Measurements from ENCODE around the gene SNRK.
A peak's percentile ranks its signal among the peaks of the same experiment; 100 is the strongest.

SNRK gene

DNA sequence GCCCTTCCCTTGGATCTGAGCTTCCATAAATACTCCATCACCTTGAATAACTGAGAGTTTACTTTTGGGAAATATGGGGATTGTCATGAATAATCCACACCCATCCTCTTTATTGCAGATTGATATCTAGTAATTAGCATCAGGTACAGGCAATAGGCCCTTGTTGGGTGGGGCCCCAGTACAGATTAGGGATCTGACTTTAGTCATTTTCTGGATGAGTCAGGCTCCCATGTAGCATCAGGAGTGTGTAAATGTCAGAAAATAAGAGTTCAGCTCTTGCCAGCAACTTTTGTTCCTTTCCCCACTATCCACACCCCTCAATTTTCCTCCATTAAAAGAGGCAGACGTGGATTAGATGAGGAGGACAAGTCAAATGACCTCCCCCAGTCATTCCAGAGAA lies 17.7 kb upstream of the SNRK start:
- no peak for DNase-seq (ENCODE audit: low read depth in 2 of 2)

DNA sequence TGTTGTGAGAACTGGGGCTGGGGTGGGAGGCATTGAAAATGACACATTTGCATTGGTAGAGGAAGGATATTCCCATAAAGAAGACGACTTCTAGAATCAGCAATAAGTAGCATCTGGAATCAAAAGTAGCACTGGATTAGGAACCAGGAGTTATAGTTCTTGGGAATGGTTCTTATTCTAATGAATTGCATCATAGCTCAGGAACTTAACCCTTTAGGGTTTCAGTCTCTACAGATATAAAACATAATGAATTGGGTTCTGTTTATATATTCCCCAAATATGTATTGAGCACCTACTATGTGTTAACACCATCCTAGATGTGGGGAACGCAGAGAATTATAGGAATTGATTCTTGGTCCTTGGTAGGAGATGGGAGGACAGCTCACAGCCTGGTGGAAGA lies 16.3 kb upstream of the SNRK start:
- DNase-seq (ENCODE audit: low read depth in 2 of 2): no peak

DNA sequence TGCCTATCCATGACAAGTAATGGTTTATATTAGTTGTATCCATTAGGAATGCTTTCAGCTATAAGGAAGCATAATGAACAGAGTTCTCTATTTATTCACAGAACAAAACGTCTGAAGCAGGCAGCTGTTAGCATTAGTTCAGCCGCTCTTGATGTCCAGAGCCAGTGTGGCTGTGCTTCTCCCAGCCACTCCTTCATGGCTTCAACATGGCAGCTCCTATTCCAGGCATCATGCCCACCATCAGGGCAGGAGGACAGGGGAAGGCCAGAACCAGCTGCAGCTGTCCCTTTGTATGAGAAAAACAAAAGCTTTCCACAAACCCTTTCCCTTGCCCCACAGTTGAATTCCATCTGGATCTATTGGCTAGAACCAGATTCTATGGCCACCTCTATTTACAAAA lies 12.9 kb upstream of the SNRK start:
- DNase-seq (ENCODE audit: low read depth in 2 of 2): no peak

DNA sequence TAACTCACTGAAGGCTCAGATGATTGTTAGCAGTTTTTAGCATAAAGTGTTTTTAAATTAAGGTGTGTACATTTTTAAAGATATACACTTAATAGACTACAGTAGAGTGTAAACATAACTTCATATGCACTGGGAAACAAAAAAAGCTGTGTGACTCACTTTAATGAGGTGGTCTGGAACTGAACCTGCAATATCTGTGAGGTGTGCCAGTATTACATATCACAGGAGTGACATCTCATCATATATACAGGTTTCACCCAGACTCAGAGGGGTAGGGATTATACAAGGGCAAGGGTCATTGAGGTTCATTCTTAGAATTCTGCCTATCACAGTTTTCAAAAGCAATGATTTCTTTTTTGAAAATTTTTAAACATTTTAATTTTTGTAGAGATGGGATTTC lies 7.3 kb upstream of the SNRK start:
- no peak for DNase-seq (ENCODE audit: low read depth in 2 of 2)

DNA sequence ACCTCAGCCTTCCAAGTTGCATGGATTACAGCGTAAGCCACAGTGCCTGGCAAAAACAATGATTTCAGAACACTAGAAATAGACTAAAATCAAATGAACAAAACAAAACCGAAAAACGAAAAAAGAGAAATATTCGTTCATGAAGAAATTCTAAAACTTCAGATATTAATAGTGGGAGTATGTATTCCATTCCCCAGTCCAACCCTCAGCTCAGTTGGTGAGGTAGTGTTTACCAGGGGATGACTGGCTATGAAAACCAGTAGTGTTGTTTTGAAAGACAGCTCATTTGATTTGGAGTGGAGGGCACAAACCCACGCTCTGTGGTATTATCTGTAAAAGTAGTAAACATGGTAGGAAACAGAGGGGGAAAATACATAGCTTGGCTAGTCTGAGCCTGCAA lies 6.8 kb upstream of the SNRK start:
- DNase-seq (ENCODE audit: low read depth in 2 of 2): no peak

DNA sequence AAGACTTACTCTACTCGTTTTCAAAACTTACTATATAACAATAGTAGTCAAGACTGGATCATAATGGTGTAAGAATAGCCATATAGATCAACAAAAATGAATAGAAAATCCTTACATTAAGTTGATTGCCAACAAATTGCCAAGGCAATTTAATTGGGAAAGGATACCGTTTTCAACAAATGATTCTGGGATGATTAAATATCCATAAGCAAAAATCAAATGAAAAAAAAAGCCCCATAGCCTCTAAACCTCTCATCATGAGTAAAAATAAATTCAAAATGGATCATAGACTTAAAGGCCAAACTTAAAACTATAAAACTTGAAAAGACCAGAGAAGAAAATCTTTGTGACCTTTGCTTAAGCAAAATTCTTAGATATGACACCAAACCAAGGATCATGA lies 5.3 kb upstream of the SNRK start:
- DNase-seq (ENCODE audit: low read depth in 2 of 2): no peak

DNA sequence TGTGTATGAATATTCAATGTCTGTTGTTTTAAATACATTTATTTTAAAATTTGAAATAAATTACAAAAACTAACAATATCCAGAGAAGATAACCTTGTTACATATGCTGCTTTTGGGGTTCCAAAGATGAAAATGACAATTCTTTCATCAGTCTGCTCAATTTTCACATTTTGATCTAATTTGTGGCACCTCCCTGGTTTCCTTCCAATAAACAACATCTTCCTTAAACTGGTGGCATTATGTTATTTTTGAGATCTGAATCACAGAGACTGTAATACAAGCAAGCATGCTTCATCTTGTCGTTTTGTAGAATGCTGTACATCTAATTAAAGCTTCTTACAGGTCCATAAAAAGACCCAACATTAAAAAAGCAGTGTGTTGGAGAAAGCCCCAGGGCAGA lies 2.2 kb upstream of the SNRK start:
- DNase-seq (ENCODE audit: low read depth in 2 of 2): no peak

DNA sequence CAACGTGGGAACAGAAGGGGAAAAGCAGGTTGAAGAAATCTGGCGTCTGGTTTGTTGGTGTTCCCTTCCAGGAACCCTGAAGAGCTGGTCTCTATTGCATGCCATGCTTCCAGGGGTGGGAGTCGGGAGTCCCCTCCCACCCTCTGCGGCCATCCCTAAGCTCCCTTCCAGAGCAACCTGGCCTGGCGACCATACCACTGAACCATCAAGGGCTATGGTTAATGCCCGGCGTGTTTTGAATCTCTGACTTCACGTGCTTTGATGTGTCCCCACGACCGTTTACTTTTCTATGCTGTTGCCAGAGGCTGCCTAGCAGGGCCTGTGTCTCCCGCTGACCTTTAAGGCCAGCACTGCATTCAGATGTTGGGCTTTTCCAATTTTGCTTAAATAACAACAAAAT lies 696 bp upstream of the SNRK start:
- no peak for DNase-seq (ENCODE audit: low read depth in 2 of 2)

DNA sequence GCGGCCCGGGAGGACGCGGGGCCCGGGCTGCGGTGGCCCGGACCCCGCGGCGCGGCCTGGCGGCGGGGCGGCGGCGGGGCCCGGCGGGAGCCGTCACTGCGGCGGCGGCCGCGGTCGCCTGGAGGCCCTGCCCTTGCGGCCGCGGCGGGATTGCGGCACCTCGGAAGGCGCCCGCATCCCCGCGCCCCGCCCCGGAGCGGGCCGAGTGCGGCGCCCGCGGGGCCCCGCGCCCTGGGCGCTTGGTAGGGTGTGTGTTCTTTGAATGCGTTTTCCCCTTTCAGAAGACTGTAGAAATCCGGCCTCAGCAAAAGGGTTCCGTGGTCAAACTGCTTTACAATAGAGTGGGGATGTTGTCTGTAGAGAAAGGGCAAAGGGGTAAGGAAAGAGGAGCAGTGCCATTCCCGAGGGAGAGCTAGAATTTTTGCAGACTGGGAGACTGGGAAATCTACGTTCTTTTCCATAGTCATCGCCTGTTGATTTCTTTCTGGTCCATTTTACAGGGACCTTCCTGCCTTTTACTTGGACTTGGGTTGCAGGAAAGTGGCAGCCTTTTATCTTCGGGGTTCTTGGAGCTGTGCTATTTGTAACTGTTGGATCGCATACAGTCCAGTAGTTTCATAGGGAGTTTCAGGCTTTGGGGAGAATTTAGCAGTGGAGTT lies 630 bp downstream of the SNRK start:
- no peak for DNase-seq (ENCODE audit: low read depth in 2 of 2)

DNA sequence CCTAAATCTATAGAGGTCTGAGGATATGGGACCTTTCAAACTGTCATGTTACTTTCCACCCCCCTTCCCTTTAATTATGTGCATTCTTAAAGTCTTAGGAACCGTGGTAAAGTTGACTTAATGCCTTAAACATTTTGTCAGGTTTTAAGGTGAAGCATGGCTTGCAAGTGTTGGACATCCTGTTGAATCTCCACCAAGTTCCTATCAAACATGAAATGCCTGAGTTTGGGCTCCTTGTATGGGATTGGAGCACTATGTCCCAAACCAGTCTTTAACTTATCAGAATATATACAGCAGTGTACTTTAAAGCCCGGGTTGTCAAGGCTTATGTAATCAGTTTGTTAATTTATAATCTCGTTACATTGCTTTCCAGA lies 1.1 kb downstream of the SNRK start:
- no peak for DNase-seq (ENCODE audit: low read depth in 2 of 2)

DNA sequence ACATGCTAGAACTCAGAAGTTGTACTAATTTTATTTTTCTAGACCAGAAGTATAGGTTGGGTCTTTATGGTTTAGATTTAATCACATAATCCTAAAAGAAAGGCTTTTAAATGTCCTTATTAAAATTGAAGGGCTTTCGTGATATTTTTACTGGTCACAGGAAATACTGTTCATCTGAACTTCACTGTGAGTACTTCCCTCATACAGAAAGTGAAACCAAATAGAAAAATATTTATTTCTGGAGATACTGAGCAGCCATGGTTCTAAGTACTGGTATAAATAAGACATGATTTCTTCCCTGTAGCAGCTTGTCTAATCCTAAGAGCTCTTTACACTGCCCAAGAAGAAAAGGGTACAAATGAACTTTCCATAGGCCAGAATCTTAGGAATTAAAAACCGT lies 2.0 kb downstream of the SNRK start:
- DNase-seq (ENCODE audit: low read depth in 2 of 2): no peak

DNA sequence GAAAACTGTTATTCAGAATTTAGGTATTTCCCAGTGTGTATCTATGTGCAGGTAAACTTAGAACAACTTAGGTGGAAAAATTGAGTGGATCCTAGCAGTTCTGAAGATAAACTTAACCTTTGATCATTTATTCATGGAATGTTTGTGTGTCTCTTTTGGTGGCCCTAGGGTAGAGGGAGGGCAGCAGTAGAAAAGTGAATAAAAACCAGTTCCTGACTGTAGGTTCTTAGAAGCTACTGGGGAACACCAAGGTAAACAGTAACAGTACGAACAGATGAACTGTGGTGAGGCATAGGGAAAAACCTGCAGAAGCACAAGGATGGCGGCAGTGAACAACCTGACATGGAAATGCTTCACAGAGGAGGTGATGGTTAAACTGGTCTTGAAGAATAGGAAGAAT lies 2.5 kb downstream of the SNRK start:
- DNase-seq (ENCODE audit: low read depth in 2 of 2): no peak

DNA sequence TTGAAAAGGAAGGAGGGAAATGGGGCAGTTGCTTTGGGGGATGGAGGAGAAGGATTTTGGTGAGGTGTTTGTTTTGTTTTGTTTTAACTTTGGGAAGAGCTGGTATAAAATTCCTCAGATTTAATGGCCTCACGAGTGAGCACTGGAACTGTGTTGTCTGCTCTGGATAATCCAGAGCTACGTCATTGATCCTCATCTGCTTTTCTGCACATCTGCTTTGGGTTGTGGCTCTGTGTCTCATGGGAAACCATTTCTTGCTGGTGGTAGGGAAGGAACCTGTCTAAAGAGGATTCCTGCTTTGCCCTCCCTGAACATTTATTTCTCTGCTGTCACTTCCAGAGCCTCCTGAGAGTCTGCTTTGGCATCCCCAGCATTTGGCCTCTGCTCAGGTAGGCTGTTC lies 3.1 kb downstream of the SNRK start:
- no peak for DNase-seq (ENCODE audit: low read depth in 2 of 2)

DNA sequence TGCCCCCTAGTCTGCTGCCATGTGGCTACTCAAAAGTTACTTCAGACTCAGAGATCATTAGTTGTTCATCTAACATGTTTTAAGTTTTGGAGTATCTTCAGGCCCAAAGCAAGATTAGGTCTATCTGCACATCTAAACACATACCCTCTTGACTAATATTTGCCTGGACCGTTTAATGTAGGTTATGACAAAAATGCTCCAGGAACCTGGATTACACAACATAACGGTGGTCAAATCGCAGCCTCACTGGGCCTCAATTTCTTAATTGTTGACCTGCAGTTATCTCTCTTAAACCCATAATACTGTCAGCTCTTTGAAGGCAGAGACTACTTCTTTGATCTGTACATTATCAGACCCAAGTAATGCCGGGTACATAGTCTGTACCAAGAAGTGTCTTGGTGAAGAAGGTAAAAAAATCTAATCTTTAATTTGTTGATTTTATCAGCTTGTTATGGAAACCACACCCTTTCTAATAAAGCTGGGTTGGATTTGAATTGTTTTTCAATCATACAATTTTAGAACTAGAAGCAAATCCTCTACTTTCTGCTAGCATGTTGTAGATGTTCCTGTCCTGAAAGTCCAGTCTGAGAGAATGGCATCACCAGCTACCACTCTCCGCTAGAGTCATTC lies 3.6 kb downstream of the SNRK start:
- DNase-seq (ENCODE audit: low read depth in 2 of 2): no peak

DNA sequence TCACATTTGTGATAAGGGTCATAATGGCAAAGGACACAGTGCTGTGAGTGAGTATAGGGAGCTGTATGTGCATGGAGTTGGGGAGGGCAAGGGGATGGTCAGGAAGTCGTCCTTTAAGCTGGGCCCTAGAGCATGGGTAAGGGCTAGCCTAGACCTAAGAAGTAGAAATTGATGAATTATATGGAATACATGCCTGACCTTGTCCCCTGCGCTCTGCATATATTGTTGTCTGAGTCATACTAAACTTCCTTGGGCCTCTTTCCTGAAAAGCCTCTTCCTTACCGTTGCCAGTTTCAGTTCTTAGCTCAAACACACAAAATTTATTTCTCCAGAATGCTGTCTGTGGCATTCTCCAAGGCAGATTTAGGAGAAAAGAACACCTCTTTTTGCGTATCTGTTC lies 4.6 kb downstream of the SNRK start:
- DNase-seq (ENCODE audit: low read depth in 2 of 2): no peak

DNA sequence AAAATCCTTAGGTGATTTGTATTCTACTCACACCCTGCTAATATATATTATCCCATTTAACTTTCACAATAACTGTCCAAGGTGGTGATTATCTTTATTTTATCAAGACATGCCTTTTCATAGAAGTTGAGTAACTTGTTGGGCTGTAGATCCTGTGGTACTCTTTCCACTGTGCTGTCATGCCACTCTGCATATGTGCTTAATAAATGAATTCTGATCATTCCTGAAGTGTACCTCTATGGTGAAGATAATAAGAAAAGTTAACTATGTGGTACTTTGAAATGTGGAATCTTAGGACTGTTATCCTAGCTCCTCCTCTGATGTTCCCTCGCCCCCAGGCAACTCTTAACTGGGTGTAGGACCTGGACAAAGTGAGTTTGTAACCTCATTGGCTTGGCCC lies 5.2 kb downstream of the SNRK start:
- DNase-seq (ENCODE audit: low read depth in 2 of 2): no peak

DNA sequence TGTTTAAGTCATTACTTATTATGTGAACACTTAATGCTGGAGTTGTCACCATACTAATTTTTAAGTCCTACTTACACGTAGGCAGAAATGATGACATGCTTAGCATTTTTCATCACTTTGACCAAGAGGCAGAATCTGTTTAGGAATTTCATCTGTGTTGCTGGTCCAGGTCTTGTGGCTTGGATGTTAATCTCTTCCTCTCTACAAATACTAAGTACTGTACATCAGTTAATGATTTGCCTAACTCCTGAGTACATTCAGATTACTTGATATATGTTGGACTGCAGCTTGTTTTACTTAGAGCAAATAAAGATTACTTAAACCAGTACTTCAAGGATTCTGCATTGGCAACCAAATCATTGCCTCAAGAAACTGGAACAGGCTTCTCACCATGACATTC lies 8.6 kb downstream of the SNRK start:
- no peak for DNase-seq (ENCODE audit: low read depth in 2 of 2)

DNA sequence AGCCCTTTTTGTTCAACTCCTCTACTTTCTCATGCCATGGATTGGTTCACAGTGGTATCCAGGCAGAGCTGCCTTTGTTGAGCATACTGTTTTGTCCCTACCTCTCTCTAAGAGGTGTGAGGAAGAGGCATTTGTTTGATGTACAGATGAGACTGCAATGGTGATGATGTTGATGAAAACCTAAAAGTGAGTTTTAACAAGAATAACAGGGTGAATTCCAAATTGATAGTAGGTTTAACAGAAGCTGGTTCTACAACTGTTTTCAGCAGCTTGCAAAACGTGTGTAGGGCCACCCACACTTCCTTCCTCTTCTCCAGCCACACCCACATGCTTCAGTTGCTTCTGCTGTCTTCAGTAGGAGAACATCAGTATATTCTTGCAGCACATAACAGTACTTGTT lies 10.2 kb downstream of the SNRK start:
- DNase-seq (ENCODE audit: low read depth in 2 of 2): peak; percentile 14 to 21

DNA sequence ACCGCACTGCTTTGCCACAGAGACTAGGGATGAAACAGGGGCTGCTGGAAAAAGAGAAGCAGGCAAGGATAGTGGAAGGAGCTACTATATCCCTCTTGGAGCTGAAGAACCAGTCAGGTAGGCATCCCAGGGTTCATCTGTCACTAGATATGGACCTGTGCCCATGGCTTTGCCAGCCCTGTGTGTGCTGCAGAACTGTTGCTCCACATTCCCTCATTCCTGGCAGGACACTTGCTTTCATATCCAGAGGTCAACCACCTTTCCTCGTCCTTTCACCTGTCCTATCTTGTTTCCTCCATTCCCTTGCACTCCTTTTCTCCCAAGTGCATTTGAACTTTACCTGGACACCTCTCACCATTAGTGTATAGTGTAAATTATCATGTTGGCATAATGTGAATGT lies 12.0 kb downstream of the SNRK start:
- DNase-seq (ENCODE audit: low read depth in 2 of 2): no peak

DNA sequence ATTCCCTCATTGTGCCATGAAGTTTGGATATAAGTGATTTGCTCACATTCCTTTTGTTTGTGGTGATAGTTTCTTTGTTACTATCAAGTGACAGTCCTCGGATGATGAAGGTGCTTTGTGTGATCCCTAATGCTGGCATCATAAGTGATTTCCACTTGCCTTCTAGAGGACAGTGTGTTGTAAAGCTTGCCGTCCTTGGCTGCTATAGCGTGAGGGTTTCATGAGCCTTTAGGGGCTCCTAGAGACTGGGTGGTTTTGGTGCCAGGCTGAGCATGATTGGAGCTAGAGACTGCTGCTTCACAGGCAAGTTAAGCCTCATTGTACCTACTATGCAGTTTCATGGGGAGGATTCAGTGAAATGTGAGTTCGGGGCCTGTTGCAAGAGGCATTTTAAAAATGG lies 12.4 kb downstream of the SNRK start:
- no peak for DNase-seq (ENCODE audit: low read depth in 2 of 2)

DNA sequence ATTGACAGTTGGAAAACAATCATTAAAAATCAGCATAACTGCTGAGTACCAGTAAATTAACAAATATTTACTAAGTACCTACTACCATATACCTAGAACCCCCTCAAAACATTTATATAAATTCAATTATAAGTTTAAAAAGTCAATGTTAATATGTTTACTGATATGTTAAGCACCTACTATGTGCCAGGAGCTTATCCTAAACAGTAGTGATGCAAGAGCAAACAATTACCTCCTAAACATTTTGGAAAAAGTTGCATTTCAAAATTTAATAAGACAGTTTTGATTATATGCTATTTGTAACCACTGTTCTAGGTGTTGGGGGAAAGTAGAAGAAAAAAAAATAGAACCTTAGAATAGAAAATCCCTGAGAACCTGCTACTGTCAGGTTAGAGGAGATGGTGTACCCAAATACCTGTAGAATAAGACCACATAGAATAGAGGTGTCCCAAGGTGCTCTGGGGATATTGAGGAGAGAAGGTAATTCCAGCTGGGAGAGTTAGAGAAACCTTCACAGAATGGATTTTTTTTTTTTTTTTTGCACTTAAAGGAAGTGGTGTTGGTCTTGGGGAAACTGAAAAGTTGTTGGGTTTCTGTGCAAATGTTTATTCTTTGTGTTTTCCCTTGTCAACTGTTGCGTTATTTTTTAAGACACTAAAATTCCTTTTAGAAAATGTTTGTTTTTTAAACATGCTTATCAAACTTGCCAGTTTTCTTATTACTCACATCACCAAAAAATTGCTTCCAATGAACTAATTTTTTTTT lies 16.0 kb downstream of the SNRK start:
- DNase-seq (ENCODE audit: low read depth in 2 of 2): no peak

DNA sequence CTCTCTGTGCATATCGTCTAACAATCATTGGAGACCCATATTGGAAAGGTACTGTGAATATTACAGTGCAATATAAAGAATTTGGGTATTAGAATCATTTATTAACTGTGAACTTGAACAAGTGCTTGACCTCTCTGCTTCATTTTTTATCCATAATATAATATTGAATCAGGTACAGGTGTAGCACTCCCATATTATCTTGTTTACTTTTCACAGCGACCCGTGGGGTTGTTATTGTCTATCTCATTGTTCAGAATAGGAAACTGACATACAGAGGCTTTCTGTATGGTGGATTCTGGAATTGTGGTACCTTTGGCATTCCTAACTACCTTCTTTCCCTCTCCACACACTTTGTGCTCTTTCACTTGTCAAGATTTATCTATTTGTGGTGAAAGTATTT lies 17.8 kb downstream of the SNRK start:
- DNase-seq (ENCODE audit: low read depth in 2 of 2): no peak

DNA sequence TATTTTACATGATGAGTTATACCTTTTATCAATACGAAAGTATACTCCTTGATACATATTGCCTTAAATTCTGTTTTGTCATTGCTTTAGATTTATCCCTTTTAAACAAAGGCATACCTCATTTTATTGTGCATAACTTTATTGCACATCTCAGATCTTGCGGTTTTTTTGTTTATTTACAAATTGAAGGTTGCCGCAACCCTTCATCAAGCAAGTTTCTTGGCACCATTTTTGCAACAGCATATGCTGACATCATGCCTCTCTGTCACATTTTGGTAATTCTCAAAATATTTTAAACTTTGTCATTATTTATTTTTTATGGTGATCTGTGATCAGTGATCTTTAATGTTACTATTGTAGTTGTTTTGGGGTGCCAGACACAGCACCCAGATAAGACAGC lies 20.9 kb downstream of the SNRK start:
- DNase-seq (ENCODE audit: low read depth in 2 of 2): no peak

DNA sequence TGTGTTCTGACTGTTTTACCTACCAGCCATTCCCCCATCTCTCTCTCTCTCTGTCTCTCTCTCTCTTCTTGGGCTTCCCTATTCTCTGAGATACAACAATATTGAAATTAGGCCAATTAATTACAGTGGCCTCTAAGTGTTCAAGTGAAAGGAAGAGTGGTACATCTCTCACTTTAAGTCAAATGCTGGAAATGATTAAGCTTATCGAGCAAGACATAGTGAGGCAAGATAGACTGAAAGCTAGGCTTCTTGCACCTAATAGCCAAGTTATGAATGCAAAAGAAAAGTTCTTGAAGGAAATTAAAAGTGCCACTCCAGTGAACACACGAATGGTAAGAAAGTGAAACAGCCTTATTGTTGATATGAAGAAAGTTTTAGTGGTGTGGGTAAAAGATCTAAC lies 21.3 kb downstream of the SNRK start:
- DNase-seq (ENCODE audit: low read depth in 2 of 2): no peak
